DOHH2 (cell line): ENCODE data around the gene BANP.
"Not testable (repeated sequence)": the region's sequence is repeated elsewhere in the genome, so short reads cannot be mapped to it uniquely, and the experiment has no call there.

Experiments
- EZH2phosphoT487 ChIP-seq: fragments of 200-600 bp; sonication (generic); IDR thresholded peaks from 2 replicates; pipeline ENCODE4 v1.6.1; 2017; ENCODE audit warnings: borderline replicate concordance, mild to moderate bottlenecking, antibody characterized with exemption, low read length, moderate library complexity, mixed read lengths
- TF ChIP-seq, protein P1 (sequence below): fragments of 200-600 bp; sonication (generic); IDR thresholded peaks from one replicate; pipeline ENCODE4 v1.5.1; 2014; ENCODE audit warnings: antibody characterized with exemption, mild to moderate bottlenecking, low read depth, low read length; ENCODE audit not compliant: poor library complexity, severe bottlenecking

DNA sequence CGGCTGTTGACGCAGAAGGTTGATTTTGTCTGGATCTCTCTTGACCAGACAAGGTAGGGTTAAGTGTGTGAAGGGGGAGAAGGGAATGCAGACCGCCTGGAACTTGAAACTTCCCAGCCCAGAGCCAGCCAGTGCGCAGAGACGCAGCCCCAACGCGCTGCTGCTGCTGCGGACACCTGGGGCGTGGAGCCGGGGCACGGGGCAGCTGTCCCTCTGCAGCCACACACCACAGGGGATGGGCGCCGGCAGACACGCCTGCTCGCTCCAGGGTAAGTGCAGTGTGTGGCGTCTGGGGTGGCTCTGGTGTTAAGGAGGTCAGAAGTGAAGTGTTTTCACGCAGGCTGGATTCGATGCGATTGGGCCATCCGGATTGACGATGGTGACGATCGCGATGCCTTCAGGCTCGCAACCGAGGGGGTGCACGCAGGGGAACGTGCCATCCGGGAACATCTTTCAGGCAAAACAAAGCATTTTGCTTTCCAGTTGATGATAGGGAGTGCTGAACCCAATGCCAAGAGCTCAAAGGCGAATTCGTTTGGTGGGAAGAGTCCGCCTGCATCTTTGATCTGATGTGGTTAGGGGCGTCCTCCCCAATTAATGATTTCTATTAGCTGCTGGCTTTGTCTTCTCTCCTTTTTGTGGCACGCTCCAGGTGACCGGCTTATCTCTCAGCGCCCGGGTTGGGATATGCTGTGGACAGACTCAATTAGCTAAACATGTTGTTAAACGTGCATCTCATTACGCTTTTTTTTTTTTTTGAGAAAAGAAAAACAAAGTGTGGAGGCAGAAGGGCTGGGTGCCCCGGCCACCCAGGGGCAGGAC, 149.8 kb downstream of the BANP start:
- TF ChIP-seq, protein P1, sequence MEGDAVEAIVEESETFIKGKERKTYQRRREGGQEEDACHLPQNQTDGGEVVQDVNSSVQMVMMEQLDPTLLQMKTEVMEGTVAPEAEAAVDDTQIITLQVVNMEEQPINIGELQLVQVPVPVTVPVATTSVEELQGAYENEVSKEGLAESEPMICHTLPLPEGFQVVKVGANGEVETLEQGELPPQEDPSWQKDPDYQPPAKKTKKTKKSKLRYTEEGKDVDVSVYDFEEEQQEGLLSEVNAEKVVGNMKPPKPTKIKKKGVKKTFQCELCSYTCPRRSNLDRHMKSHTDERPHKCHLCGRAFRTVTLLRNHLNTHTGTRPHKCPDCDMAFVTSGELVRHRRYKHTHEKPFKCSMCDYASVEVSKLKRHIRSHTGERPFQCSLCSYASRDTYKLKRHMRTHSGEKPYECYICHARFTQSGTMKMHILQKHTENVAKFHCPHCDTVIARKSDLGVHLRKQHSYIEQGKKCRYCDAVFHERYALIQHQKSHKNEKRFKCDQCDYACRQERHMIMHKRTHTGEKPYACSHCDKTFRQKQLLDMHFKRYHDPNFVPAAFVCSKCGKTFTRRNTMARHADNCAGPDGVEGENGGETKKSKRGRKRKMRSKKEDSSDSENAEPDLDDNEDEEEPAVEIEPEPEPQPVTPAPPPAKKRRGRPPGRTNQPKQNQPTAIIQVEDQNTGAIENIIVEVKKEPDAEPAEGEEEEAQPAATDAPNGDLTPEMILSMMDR, result not testable (repeated sequence)
- TF ChIP-seq EZH2phosphoT487, result not testable (repeated sequence)
